Liver (tissue), 3 donors: ENCODE data around the gene NXPE4.

Source experiments
- ATF3 ChIP-seq: IDR thresholded peaks from 2 replicates; pipeline ENCODE4 v1.6.1; 2016; ENCODE audit warnings: antibody characterized with exemption
- CTCF ChIP-seq: fragments of 150-350 bp; IDR thresholded peaks from 2 replicates; pipeline ENCODE4 v1.5.1; 2017; ENCODE audit warnings: improper control_type of control experiment, low read depth, low read length; ENCODE audit not compliant: missing input control
- EGR1 ChIP-seq, 2 donors: IDR thresholded peaks; 2 replicates each; pipeline ENCODE4 v1.6.1; 2016 to 2018; ENCODE audit warnings: antibody characterized with exemption in 2 of 2, low read depth in 2 of 2
- FOXA2 ChIP-seq: IDR thresholded peaks from 2 replicates; pipeline ENCODE4 v1.6.1; 2016; ENCODE audit warnings: antibody characterized with exemption
- GABPA ChIP-seq, 2 donors: IDR thresholded peaks in 1 of 2; conservative IDR thresholded peaks in 1 of 2; 2 replicates each; pipeline ENCODE4 v1.6.1; 2016; ENCODE audit warnings: antibody characterized with exemption in 2 of 2, mild to moderate bottlenecking in 1 of 2, moderate library complexity in 1 of 2
- JUND ChIP-seq, 2 donors: IDR thresholded peaks; 2 replicates each; pipeline ENCODE4 v1.6.1; 2016; ENCODE audit warnings: antibody characterized with exemption in 2 of 2
- MAX ChIP-seq: IDR thresholded peaks from 2 replicates; pipeline ENCODE4 v1.6.1; 2016; ENCODE audit warnings: antibody characterized with exemption
- RAD21 ChIP-seq, 2 donors: IDR thresholded peaks; 2 replicates each; pipeline ENCODE4 v1.6.1; 2016; ENCODE audit warnings: antibody characterized with exemption in 2 of 2, mild to moderate bottlenecking in 2 of 2
- REST ChIP-seq: IDR thresholded peaks from 2 replicates; pipeline ENCODE4 v1.6.1; 2016; ENCODE audit warnings: antibody characterized with exemption, mild to moderate bottlenecking
- RXRA ChIP-seq, 2 donors: IDR thresholded peaks; 2 replicates each; pipeline ENCODE4 v1.6.1; 2017 to 2018; ENCODE audit warnings: antibody characterized with exemption in 2 of 2, mild to moderate bottlenecking in 1 of 2
- TAF1 ChIP-seq: conservative IDR thresholded peaks from 2 replicates; pipeline ENCODE4 v1.6.1; 2016; ENCODE audit warnings: antibody characterized with exemption, mild to moderate bottlenecking
- YY1 ChIP-seq: IDR thresholded peaks from 2 replicates; pipeline ENCODE4 v1.6.1; 2016; ENCODE audit warnings: antibody characterized with exemption, mild to moderate bottlenecking
- ZBTB33 ChIP-seq: IDR thresholded peaks from 2 replicates; pipeline ENCODE4 v1.6.1; 2016; ENCODE audit warnings: antibody characterized with exemption
- donor health status: healthy.
- donor health status: healthy.

GRCh38 chr11:114559425-114560310 is 35.9 kb downstream of the NXPE4 start, which contains the start of gene NXPE1:
- TF ChIP-seq CTCF = no peak
- no peak for TF ChIP-seq EGR1 (IDR thresholded peaks at IDR 0.05; ENCODE audit: low read depth in 2 of 2)
- TF ChIP-seq ATF3 = no peak
- TF ChIP-seq JUND (IDR thresholded peaks at IDR 0.05) = no peak
- TF ChIP-seq YY1 = no peak
- no peak for TF ChIP-seq TAF1
- TF ChIP-seq GABPA (IDR thresholded peaks at IDR 0.05 in 1 of 2, conservative IDR thresholded peaks at IDR 0.05 in 1 of 2) = no peak
- TF ChIP-seq FOXA2 = no peak
- no peak for TF ChIP-seq MAX
- no peak for TF ChIP-seq ZBTB33
- TF ChIP-seq REST = no peak
- TF ChIP-seq RXRA (IDR thresholded peaks at IDR 0.05) = no peak
- TF ChIP-seq RAD21 (IDR thresholded peaks at IDR 0.05) = no peak
